GM21786 (cell line): ENCODE results near the gene ZNF711.
"Not testable (repeated sequence)": the region's sequence is repeated elsewhere in the genome, so short reads cannot be mapped to it uniquely, and the experiment has no call there.

Experiments used
- ATAC-seq: cut with Tn5 transposase; IDR thresholded peaks from one replicate; pipeline ENCODE4 v1.9.1; 2021; ENCODE audit not compliant: unreplicated experiment

ZNF711 gene

DNA sequence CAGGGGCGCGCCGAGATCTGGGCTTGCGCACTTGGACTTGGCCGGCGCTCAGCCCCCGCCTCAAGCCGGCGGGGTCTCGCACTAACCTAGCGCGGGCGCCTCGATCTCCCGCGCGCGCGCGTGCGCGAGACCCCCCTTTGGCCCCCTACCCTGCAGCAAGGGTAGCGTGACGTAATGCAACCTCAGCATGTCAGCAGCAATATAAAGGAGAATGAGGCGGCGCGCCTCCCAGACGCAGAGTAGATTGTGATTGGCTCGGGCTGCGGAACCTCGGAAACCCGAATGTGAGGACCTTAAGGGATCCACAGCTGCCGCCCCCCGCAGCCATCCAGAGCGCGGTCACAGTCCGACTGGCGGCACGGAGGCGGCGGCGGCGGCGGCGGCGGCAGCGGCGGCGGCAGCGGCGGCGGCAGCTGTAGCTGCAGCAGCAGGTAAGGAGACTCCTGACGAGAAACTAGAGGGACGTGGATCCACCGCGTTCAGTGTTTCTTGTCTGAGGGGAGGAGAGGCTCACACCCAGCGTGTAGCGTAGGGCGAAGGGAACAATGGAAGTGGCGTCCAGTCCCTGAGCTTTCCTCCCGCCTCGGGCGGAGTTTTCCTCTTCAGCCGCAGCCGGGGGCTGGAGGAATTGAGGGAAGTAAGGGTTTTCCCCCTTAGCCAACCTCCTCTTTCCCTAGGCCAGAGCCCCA, at the start of gene ZNF711, which contains the start of gene SATL1:
TSS of gene ZNF711 (plus strand) at position 231 of the 689 bp plus-strand sequence. CDS start 3,582 bp downstream, outside the sequence.
TSS of gene SATL1 (minus strand) at position 19 of the 689 bp plus-strand sequence. CDS start 134,811 bp downstream, outside the sequence.
- ATAC-seq, result peak; percentile 47

DNA sequence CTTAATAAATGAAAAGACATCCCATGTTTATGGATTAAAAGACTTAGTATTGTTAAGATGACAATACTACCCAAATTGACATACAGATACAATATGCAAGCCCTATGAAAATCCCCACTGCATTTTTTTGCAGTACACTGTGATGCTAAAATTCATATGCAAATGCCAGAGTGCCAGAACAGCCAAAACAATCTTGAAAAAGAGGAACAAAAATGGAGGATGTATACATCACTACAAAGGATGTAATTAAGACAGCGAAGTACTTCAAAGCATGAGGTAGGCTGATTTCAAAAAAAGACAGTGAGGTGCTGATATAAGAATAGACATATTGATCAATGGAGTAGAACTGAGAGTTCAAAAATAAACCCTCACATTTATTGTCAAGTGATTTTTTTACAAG, 47.5 kb upstream of the ZNF711 start:
- ATAC-seq, result no peak

DNA sequence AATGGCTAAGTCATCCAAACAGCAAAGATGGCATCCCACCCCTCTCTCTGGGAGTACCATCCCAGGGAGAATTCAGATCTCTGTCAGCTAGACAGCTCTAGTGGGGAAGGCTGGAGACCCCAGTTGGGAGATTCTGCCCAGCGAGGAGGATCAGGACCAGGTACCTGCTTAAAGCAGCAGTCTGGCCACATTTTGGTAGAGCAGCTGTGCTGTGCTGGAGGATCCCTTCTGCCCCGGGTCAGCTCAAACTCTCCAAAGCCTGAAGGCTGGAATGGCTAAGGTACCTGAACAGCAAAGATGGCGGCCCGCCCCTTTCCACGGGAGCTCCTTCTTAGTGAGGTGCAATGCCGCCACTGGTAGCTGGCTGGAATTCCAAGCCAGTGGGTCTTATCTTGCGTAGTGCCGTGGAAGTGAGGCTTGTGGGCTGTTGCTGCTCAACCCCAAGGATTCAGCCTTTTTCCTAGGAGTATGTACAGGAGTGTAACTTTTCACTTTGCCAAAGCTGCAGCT, 40.3 kb upstream of the ZNF711 start:
- ATAC-seq, result no peak

DNA sequence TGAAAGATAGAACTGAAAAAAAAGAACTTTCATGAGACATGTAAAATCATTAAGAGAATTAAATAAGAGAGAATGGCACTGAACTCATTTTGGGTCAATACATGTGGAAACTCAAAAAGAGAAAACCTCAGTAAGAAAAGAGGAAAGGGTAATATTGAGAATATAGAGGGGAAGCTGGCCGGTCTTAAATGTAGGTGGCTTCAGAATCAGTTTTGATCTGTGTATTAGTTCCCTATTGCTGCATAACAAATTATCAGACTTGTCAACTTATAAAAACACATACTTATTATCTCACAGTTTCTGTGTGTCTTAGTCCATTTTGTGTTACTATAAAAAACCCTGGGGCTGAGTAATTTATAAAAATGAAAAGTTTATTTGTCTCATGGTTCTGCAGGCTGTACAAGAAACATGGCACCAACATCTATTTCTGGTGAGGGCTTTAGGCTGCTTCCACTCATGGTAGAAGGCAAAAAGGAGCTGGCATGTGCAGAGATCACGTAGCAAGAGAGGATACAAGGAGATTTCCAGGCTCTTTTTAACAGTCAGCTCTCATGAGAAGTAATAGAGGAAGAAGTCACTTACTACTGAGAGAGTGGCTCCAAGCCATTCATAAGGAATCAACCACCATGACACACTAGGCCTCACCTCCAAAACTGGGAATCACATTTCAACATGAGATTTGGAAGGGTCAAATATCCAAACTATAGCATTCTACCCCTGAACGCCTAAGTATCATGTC, 29.8 kb upstream of the ZNF711 start:
- no peak for ATAC-seq

DNA sequence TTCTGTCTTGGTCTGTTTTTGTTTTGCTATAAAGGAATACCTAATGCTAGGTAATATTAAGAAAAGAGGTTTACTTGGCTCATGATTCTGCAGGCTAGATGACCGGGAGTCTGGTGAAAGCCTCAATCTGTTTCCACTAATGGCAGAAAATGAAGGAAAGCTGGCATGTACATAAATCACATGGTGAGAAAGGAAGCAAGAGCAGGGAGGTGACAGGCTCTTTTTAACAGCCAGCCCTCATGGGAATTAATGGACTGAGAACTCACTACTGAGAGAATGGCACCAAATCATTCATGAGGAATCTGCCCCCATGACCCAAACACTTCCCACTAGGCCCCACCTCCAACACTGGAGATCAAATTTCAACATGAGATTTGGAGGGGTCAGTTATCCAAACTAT, 27.8 kb upstream of the ZNF711 start:
- ATAC-seq, result no peak

DNA sequence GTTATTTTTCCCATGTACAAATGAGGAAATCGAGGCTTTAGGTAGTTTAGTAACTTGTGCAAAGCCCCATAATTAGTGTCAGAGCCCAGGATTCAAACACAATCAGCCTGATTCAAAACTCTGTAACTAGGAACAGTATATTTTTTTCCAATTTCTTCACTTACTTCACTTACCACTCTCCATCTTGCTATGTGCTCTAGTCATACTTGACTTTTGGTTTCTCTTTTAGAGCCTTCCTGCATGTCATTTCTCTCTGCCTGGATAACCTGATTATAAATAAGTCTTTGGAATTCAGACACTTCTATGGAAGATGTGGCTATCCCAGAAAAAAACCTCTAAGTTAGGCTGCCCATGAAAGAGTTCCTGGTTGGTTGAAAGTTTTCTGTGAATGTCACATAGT, 22.4 kb upstream of the ZNF711 start:
- ATAC-seq, result no peak

DNA sequence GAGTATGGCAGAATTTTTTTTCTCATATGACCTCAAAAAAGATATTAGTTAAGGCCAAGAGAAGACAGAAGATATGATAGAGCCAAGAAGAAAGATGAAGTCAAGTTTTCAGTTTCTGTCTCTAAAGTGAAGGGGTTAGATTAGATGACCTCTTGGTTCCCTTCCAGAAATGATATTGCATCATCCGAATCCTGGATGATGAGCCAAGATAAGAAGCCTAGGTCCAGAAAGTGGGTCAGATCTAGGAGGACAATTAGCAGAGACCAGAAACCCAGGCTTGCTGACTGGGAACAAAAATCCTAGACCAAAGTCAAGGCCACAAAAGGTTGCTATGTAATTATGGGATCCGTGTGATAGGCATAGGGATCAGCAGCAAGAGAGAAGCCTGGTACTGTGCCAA, 20.4 kb upstream of the ZNF711 start:
- no peak for ATAC-seq

DNA sequence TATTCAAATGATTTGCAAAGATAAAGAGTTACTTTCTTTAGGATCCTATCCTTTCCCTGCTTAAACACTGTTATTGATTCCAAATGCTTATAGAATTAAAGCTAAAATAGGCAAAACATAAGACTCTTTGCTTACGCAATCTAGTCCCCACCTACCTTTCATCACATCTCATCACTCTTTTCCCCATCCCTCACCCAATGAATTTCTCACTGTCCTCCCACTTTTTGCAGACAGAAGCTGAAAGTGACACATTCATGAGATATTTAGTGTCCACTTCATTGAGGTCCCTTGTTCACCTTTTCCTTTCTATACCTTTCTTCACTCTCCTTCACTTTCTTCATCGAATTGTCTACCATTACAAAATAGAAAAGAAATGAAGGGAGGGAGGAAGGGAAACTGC, 636 bp upstream of the ZNF711 start:
- no peak for ATAC-seq

DNA sequence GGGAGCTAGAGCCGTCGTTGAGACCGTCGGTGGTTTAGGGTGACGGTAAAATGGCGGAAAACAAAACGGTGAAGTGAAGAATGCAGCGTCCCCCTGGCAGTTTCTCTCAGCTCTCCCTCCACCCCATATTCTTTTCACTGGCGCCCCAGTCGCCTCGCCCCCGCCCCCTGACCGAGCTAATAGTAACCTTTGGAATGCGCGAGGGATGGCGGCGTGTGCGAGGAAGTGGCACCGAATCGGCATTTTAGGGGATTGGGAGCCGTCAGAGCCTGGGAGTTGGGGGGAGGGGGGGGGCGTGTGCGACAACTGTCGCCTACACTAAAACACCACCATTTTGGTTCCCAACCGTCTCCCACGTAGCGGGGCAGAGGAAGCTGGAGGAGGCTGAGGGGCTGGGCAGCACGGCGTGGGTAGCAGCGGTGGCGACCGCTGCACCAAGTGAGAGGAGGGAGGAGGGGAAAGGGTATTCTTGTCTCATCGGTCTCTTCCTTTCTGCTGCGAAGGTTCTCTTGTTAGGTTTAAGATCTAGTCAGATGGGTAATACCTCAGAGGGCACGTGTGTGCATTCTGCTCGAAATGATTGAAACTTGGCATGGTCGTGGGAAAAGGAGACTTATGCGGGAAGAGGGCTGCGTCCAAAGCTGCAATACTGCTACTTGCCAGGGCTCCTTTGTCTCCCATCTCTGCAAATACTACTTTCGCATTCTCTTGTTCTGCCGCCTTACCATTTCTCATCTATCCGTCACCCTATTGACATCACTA, 840 bp downstream of the ZNF711 start:
- ATAC-seq, result peak; percentile 36

DNA sequence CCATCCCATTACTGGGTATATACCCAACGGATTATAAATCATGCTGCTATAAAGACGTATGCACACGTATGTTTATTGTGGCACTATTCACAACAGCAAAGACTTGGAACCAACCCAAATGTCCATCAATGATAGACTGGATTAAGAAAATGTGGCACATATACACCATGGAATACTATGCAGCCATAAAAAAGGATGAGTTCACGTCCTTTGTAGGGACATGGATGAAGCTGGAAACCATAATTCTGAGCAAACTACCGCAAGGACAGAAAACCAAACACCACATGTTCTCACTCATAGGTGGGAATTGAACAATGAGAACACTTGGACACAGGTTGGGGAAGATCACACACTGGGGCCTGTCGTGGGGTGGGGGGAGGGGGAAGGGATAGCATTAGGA, 41.5 kb downstream of the ZNF711 start:
- ATAC-seq, result not testable (repeated sequence)

DNA sequence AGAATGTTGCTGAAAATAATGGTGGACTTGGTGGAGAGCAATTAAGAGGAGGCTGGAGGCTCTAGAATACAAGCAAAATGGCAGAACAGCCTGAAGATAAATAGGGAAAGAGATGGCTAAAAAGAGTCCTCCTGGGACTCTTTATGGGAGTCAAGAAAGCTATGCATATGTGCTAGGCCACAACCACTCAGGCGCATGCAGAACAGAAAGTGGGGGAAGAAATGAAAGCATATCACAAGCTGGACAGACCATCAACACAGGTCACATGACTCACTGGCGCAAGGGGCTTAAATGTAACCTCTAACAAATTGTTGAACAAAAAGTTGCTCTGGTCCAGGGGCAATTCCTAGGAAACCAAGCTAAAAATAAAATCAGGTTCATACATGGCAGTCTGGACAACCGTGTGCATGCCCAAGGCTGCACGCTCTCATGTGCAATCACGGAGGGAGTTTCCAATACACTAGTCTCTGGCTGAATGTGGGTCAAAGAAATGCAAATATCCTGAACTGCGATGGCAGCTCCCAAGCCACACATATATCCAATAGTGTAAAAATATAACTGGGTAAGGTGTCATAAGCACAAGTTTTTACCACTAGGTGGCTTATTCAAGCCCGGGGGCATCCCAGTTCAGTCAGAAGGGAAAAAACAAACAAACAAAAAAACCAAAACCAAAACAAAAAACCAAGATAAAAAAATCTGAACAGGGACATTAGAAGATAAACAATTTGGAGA, 45.4 kb downstream of the ZNF711 start:
- ATAC-seq, result no peak

DNA sequence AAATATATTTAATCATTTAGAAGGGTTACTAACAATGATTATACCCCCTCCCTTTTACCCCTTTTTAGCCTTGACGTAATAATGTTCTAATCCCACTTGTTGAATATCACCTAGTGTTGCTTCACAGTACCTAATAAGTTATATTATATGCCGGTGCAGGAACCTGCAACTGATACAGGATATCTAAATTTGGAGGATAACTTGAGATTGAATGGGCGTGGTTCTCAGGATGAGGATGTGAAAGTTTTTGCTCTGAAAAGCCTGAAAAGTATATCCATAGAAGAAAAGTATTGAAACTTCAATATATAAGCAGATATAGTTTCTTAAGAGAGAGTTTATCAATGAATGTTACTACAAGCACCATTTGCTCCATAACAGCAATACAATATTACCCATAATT, 59.8 kb downstream of the ZNF711 start:
- peak; percentile 79 for ATAC-seq

DNA sequence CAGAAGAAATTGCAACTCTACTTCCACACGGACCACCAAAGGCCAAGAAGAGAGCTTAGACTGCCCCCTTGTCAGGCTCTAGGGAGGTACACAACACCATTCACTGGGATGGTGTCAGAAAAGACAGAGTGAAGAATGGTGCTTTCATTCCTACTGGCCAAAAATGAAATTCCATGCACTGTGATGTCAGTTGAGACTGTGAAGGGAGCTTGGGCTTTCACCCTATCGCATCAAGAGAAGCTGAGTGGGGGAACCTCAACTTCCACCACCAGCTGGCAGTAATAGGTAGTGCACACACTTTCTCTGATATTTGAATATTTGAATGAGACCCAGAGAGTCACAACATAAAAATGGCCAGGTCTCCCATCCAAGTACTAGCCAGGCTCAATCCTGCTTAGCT, 65.9 kb downstream of the ZNF711 start:
- ATAC-seq, result no peak

DNA sequence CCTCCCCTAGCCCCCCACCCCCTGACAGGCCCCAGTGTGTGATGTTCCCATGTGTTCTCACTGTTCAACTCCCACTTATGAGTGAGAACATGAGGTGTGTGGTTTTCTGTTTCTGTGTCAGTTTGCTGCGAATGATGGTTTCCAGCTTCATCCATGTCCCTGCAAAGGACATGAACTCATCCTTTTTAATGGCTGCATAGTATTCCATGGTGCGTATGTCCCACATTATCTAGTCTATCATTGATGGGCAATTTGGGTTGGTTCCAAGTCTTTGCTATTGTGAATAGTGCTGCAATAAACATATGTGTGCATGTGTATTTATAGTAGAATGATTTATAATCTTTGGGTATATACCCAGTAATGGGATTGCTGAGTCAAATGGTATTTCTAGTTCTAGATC, 67.6 kb downstream of the ZNF711 start:
- not testable (repeated sequence) for ATAC-seq
